Stimulated activated CD8-positive, alpha-beta memory T cell treated with anti-CD3 and anti-CD28 coated beads, Interleukin-7, amount 100 ng/mL, for 4 hours (primary cell): ENCODE data around the gene SLC43A1.
A peak's percentile ranks its signal among the peaks of the same experiment; 100 is the strongest.
"Not testable (repeated sequence)": the region's sequence is repeated elsewhere in the genome, so short reads cannot be mapped to it uniquely, and the experiment has no call there.

Source experiments
- DNase-seq, 2 donors: peaks; one replicate each; pipeline ENCODE4 v3.0.0-alpha.2; 2020; ENCODE audit warnings: low read depth in 2 of 2

SLC43A1 gene

DNA sequence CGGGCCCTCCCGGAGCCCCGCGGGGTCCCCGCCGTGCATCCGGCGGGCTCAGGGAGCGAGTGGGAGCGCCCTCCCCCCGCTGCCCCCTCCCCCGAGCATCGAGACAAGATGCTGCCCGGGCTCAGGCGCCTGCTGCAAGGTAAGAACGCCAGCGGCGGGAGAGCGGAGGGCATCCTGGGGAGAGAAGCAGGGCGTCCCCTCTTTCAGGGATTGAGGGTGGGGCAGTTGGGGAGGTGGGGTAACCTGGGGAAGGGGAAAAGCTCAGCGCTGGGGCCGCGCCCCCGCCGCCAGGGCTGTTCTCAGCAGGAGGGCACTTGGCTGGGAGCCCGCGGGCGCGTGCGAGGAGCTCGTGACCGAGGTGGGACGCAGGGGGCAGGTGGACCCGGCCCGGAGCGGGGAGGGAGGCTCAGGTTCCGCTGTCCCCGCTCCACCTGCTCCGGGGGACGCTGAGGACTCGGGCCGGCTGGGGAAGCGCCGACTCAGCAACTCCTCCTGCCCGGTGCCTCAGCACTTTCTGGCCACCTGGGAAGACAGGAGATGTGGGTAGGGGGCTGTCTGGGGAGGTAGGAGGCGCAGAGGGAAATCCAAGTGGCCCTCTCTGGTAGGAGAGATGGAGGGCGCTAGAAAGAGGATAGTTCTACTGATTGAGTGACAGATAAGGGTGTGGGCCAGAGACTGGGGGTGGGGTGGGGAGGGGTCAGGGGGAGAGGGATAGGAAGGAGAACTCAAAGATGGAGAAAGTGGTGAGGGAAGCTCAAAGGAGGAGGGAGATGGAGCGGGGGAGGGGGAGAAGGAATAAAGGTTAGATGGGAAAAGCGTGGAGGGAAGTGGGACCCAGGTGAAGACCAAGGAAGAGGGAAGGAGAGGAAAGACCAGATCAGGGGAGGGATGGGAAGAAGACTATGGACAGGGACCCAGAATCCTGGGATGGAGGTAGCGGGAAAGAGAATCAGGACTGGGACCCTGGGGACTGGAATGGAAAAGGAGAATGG is 54.4 kb downstream of the SLC43A1 start:
- no peak for DNase-seq

- no peak for DNase-seq
Measured at GRCh38 chr11:57460022-57460757, 55.3 kb downstream of the SLC43A1 start, which contains the start of gene RTN4RL2. Gene RTN4RL2, plus strand, starts transcription at chr11:57460528. Its CDS starts 338 bp downstream, at chr11:57460866.

DNA sequence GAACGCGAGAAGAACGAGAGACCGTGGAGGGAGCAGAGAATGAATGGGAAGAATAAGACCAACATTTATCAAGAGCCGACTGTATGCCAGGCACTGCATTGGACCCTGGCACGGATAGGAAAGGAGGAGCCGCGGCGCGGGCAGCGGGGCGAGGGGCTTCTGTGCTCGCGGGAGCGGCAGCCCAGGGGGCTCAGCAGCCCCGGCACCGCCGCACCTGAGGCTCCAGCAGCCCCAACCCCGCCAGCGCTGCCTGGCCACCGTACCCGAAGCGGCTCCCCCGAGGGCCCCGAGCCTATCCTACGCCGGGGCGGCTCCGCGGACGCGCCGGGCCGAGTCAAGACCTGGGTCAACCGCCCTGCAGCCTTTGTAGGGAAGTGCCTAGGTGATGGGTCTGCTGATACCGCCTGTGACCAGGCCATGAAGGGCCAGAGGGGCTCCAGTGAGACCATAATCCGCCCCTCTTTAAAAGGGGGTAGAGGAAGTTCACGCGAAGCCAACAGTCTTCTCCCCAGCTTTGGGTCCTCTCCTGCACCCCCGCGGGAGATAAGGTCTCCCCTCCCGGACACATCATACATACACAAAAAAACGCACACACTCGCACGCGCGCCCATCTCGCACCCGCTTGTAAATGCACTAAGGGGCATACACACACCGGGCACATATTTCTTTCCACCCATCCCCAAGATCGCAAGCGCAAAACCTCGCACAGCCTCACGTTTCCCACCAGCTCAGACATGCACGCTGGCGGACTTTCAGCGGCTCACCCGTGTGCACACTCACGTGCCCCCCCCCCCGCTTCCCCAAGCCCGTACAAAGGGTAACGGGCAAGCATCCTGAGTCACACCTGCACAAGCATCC is 56.1 kb downstream of the SLC43A1 start:
- DNase-seq, result no peak

- DNase-seq, result peak; percentile 68 to 79
Measured at GRCh38 chr11:57458410-57459163, 56.9 kb downstream of the SLC43A1 start.

GRCh38 chr11:57458060-57458409 is 57.5 kb downstream of the SLC43A1 start:
- peak in 1 of 2 donors; percentile 48 for DNase-seq

- no peak for DNase-seq
Measured at GRCh38 chr11:57457643-57458023, 57.9 kb downstream of the SLC43A1 start.

GRCh38 chr11:57456960-57457642 is 58.4 kb downstream of the SLC43A1 start:
- peak; percentile 42 to 52 for DNase-seq

GRCh38 chr11:57453543-57454177 is 61.8 kb downstream of the SLC43A1 start:
- DNase-seq, result no peak

GRCh38 chr11:57446055-57446454 is 69.4 kb downstream of the SLC43A1 start:
- DNase-seq, result no peak

DNA sequence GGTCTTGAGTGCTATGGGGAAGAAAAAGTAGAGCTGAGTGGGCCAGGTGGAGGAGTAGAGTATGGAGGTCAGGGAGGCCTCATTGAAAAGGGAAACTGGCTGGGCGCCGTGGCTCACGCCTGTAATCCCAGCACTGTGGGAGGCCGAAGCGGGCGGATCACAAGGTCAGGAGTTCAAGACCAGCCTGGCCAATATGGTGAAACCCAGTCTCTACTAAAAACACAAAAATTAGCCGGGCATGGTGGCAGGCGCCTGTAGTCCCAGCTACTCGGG is 70.4 kb downstream of the SLC43A1 start:
- DNase-seq, result not testable (repeated sequence)

- no peak for DNase-seq
Measured at GRCh38 chr11:57444362-57445121, 71.0 kb downstream of the SLC43A1 start.

- DNase-seq, result no peak
Measured at GRCh38 chr11:57440744-57441414, 74.6 kb downstream of the SLC43A1 start.

DNA sequence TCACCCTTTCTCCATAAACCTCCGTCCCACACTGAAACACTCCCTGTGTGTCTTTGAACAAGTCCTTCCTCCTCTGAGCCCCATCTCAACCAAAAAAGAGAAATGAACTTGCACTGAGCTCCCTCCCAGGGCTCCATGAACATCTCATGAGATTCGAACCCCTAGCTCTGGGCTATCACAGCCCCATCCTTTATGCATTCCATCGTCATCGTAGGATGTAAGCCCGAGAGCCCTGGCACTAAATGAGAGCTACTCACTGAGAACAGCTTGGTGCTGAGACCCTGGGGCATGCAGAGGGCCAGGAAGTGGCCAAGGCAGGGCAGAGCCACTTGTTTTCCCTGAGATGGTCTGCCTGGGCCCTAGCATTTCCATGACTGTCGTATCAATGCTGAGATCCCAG is 75.7 kb downstream of the SLC43A1 start:
- DNase-seq, result no peak

- DNase-seq, result no peak
Measured at GRCh38 chr11:57438345-57439285, 76.9 kb downstream of the SLC43A1 start.

- no peak for DNase-seq
Measured at GRCh38 chr11:57436031-57436430, 79.5 kb downstream of the SLC43A1 start.

- DNase-seq, result no peak
Measured at GRCh38 chr11:57434640-57435546, 80.6 kb downstream of the SLC43A1 start.
